ENCODE results near the gene NKX6-1.

Gene NKX6-1

GRCh38 chr4:84481077-84481859 is 17.8 kb downstream of the NKX6-1 start:
- H3K27me3 Mint-ChIP-seq (ENCODE audit: low read depth), result peaks cover 92% of the 10 kb centered on the region
- H3K4me1 Mint-ChIP-seq, result peaks cover 17% of the 10 kb centered on the region
- TF ChIP-seq CTCF (IDR thresholded peaks at IDR 0.05; ENCODE audit: unreplicated experiment in 3 of 3), result no peak
- H3K36me3 Mint-ChIP-seq (ENCODE audit: low read depth), result peaks cover 4% of the 10 kb centered on the region
- H3K9me3 Mint-ChIP-seq, result peaks cover 3% of the 10 kb centered on the region
- no peak overlapping the region for H3K27ac Mint-ChIP-seq
- H3K4me3 Mint-ChIP-seq, result peak overlapping the region; percentile 22 to 56 (median 29)

DNA sequence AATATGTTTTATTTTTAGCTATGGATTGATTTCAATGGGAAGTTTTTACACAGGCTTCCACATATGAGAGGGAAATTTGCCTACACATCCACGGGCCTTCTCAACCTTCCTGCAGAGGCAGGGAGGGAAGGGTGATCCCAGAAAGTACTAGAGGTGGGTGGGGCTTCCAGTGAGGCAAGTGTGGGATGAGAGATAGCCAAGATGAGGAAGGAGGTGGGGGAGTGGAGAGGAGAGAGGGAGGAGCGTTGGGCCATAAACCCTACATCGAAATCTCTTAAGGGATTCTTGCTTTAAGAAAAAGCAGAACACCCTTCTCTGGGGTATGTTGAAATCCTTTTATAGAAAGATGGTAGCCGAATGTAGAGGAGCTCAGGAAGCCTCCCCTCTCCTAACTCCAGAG is 19.0 kb downstream of the NKX6-1 start:
- H3K4me3 Mint-ChIP-seq, result no peak overlapping the region
- peaks cover 4% of the 10 kb centered on the region for H3K36me3 Mint-ChIP-seq (ENCODE audit: low read depth)
- peaks cover 3% of the 10 kb centered on the region for H3K9me3 Mint-ChIP-seq
- peak in 1 of 3 experiments; percentile 1 for TF ChIP-seq CTCF (IDR thresholded peaks at IDR 0.05; ENCODE audit: unreplicated experiment in 3 of 3)
- peaks cover 17% of the 10 kb centered on the region for H3K4me1 Mint-ChIP-seq
- H3K27me3 Mint-ChIP-seq (ENCODE audit: low read depth), result peaks cover 87% of the 10 kb centered on the region
- no peak overlapping the region for H3K27ac Mint-ChIP-seq

GRCh38 chr4:84479663-84480062 is 19.4 kb downstream of the NKX6-1 start:
- Mint-ChIP-seq H3K4me3 (no peak overlapping the region), H3K27me3 (ENCODE audit: low read depth) (peaks cover 83% of the 10 kb centered on the region), H3K27ac (no peak overlapping the region), H3K4me1 (peaks cover 17% of the 10 kb centered on the region), H3K36me3 (ENCODE audit: low read depth) (peaks cover 4% of the 10 kb centered on the region), H3K9me3 (peaks cover 3% of the 10 kb centered on the region)
- peak in 2 of 3 experiments; percentile 12 to 14 for TF ChIP-seq CTCF (IDR thresholded peaks at IDR 0.05; ENCODE audit: unreplicated experiment in 3 of 3)

GRCh38 chr4:84477738-84478137 is 21.4 kb downstream of the NKX6-1 start:
- peaks cover 13% of the 10 kb centered on the region for H3K4me1 Mint-ChIP-seq
- H3K9me3 Mint-ChIP-seq, result no peaks in the 10 kb centered on the region
- peaks cover 70% of the 10 kb centered on the region for H3K27me3 Mint-ChIP-seq (ENCODE audit: low read depth)
- TF ChIP-seq CTCF (IDR thresholded peaks at IDR 0.05; ENCODE audit: unreplicated experiment in 3 of 3), result no peak
- H3K36me3 Mint-ChIP-seq (ENCODE audit: low read depth), result no peaks in the 10 kb centered on the region
- H3K27ac Mint-ChIP-seq, result no peak overlapping the region
- H3K4me3 Mint-ChIP-seq, result no peak overlapping the region

DNA sequence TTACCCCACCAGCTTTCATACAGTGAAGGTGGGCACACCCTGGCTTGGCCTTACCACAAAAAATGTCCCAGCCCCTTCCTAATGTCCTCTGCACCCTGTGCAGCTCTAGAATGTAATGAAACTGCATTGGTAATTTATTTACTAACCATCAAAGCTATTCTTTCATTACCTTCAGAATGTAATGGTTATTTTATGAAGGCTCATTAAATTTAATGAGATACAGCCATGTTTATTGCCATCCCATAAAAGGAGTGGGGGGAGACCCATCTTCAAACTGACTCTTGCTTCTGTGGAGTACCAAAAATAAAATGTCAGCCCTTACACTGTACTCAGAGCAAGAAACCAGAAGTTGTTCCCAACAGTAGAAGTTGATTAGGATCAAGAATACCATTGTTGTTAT is 25.0 kb downstream of the NKX6-1 start:
- peaks cover 2% of the 10 kb centered on the region for H3K9me3 Mint-ChIP-seq
- no peaks in the 10 kb centered on the region for H3K4me1 Mint-ChIP-seq
- H3K4me3 Mint-ChIP-seq, result no peak overlapping the region
- no peak overlapping the region for H3K27ac Mint-ChIP-seq
- no peaks in the 10 kb centered on the region for H3K36me3 Mint-ChIP-seq (ENCODE audit: low read depth)
- H3K27me3 Mint-ChIP-seq (ENCODE audit: low read depth), result peaks cover 34% of the 10 kb centered on the region
- TF ChIP-seq CTCF (IDR thresholded peaks at IDR 0.05; ENCODE audit: unreplicated experiment in 3 of 3), result no peak

DNA sequence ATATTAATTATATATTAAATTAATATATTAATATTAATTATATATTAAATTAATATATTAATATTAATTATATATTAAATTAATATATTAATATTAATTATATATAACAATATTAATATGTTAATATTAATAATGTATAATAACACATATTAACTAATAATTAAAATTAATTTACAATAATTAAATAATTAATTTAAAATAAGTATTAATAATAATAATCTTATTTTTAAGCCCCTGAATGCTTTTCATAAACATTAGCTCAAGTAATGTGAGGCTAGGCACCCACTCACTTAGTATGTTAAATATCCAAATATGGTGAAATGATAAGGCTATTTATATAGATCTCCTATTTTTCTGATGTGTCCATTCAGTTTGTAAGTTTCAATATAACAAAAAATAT is 26.9 kb downstream of the NKX6-1 start:
- no peaks in the 10 kb centered on the region for H3K36me3 Mint-ChIP-seq (ENCODE audit: low read depth)
- no peak overlapping the region for H3K4me3 Mint-ChIP-seq
- peaks cover 19% of the 10 kb centered on the region for H3K27me3 Mint-ChIP-seq (ENCODE audit: low read depth)
- no peak overlapping the region for H3K27ac Mint-ChIP-seq
- TF ChIP-seq CTCF (IDR thresholded peaks at IDR 0.05; ENCODE audit: unreplicated experiment in 3 of 3), result no peak
- peaks cover 2% of the 10 kb centered on the region for H3K9me3 Mint-ChIP-seq
- H3K4me1 Mint-ChIP-seq, result no peaks in the 10 kb centered on the region

All from nephron (organoid).